GM23338 (cell line): ENCODE data around the gene FETUB. TPM values are rescaled to one million over a fixed set of nuclear protein-coding genes. Genes with fewer than 3 reads are reported as not detected.
"Not testable (repeated sequence)": the region's sequence is repeated elsewhere in the genome, so short reads cannot be mapped to it uniquely, and the experiment has no call there.

Source experiments
- ATAC-seq: fragments of 200-7000 bp; cut with Tn5 transposase; 3 replicates; pipeline ENCODE4 v1.9.1; 2020
- DNase-seq: peaks from one replicate; pipeline ENCODE4 v3.0.0-alpha.2; 2015; ENCODE audit warnings: low spot score
- H2AFZ ChIP-seq: fragments of 200-600 bp; sonication (generic); 2 replicates; pipeline ENCODE4 v1.8.0; 2016; ENCODE audit warnings: antibody characterized with exemption, mild to moderate bottlenecking, moderate library complexity
- H3F3A ChIP-seq: fragments of 200-600 bp; sonication (generic); replicated peaks from 2 replicates; pipeline ENCODE4 v1.8.0; 2017; ENCODE audit warnings: antibody characterized with exemption, mixed run types, low read depth
- H3K27ac ChIP-seq: fragments of 200-600 bp; sonication (generic); 2 replicates; pipeline ENCODE4 v1.6.1; 2016; ENCODE audit warnings: low read depth
- H3K27me3 ChIP-seq: fragments of 200-600 bp; sonication (generic); 2 replicates; pipeline ENCODE4 v1.8.0; 2016; ENCODE audit warnings: mild to moderate bottlenecking, mixed run types, moderate library complexity; ENCODE audit not compliant: insufficient read depth
- H3K36me3 ChIP-seq: fragments of 200-600 bp; sonication (generic); 2 replicates; pipeline ENCODE4 v1.8.0; 2016; ENCODE audit warnings: mild to moderate bottlenecking; ENCODE audit not compliant: insufficient read depth
- H3K4me1 ChIP-seq: fragments of 200-600 bp; sonication (generic); 2 replicates; pipeline ENCODE4 v1.8.0; 2016; ENCODE audit warnings: mild to moderate bottlenecking, moderate library complexity; ENCODE audit not compliant: insufficient read depth
- H3K4me2 ChIP-seq: fragments of 200-600 bp; sonication (generic); 2 replicates; pipeline ENCODE4 v1.7.1; 2017; ENCODE audit warnings: mixed run types
- H3K4me3 ChIP-seq: fragments of 200-600 bp; sonication (generic); 2 replicates; pipeline ENCODE4 v1.6.1; 2016; ENCODE audit warnings: mixed run types
- H3K79me2 ChIP-seq: fragments of 200-600 bp; sonication (generic); replicated peaks from 2 replicates; pipeline ENCODE4 v1.8.0; 2017; ENCODE audit warnings: mild to moderate bottlenecking; ENCODE audit not compliant: insufficient read depth
- H3K9me2 ChIP-seq: fragments of 200-600 bp; sonication (generic); 2 replicates; pipeline ENCODE4 v1.8.0; 2017; ENCODE audit not compliant: insufficient read depth
- H4K20me1 ChIP-seq: fragments of 200-600 bp; sonication (generic); replicated peaks from 2 replicates; pipeline ENCODE4 v1.8.0; 2017; ENCODE audit warnings: mild to moderate bottlenecking; ENCODE audit not compliant: insufficient read depth
- H3K27ac Mint-ChIP-seq: 2 replicates; pipeline ENCODE4 v1.8.0; 2020; ENCODE audit warnings: inconsistent platforms, mild to moderate bottlenecking, moderate library complexity, mixed read lengths
- H3K27me3 Mint-ChIP-seq: 3 replicates; pipeline ENCODE4 v1.8.0; 2022; ENCODE audit warnings: low read depth, mild to moderate bottlenecking, moderate library complexity, mixed read lengths, inconsistent platforms; ENCODE audit not compliant: insufficient read depth, poor library complexity
- H3K36me3 Mint-ChIP-seq: 3 replicates; pipeline ENCODE4 v1.8.0; 2021; ENCODE audit warnings: low read depth, mild to moderate bottlenecking, inconsistent platforms, moderate library complexity, mixed read lengths
- H3K4me1 Mint-ChIP-seq: 3 replicates; pipeline ENCODE4 v1.8.0; 2020; ENCODE audit warnings: mild to moderate bottlenecking, inconsistent platforms, mixed read lengths
- H3K4me3 Mint-ChIP-seq: 3 replicates; pipeline ENCODE4 v1.8.0; 2021; ENCODE audit warnings: moderate library complexity, mild to moderate bottlenecking, inconsistent platforms, mixed read lengths
- H3K9me3 Mint-ChIP-seq: 3 replicates; pipeline ENCODE4 v1.8.0; 2020; ENCODE audit warnings: moderate library complexity, mild to moderate bottlenecking, inconsistent platforms, mixed read lengths
- CREB1 ChIP-seq: fragments of 250-450 bp; sonication (Bioruptor Pico); IDR thresholded peaks from 2 replicates; pipeline ENCODE4 v1.5.0; 2020; ENCODE audit warnings: low read depth, mild to moderate bottlenecking, moderate library complexity
- EZH2 ChIP-seq: fragments of 200-600 bp; sonication (generic); IDR thresholded peaks from one replicate; pipeline ENCODE4 v1.8.0; 2017; ENCODE audit warnings: antibody characterized with exemption, mild to moderate bottlenecking, low read depth; ENCODE audit not compliant: unreplicated experiment
- EZH2phosphoT487 ChIP-seq: fragments of 200-600 bp; sonication (generic); IDR thresholded peaks from one replicate; pipeline ENCODE4 v1.8.1; 2018; ENCODE audit warnings: antibody characterized with exemption; ENCODE audit not compliant: unreplicated experiment
- JUNB ChIP-seq: IDR thresholded peaks from one replicate; pipeline ENCODE4 v1.6.1; 2016; ENCODE audit warnings: antibody characterized with exemption; ENCODE audit not compliant: unreplicated experiment
- STAT1 ChIP-seq: IDR thresholded peaks from one replicate; pipeline ENCODE4 v1.6.1; 2016; ENCODE audit warnings: antibody characterized with exemption; ENCODE audit not compliant: unreplicated experiment
- ZNF114 ChIP-seq: fragments of 250-450 bp; sonication (Bioruptor Pico); IDR thresholded peaks from 2 replicates; pipeline ENCODE4 v1.5.0; 2020; ENCODE audit warnings: mild to moderate bottlenecking, moderate library complexity
- ZNF331 ChIP-seq: fragments of 250-450 bp; sonication (Bioruptor Pico); IDR thresholded peaks from 2 replicates; pipeline ENCODE4 v1.5.0; 2020; ENCODE audit warnings: low read depth, mild to moderate bottlenecking, moderate library complexity
- ZNF462 ChIP-seq: fragments of 250-450 bp; sonication (Bioruptor Pico); IDR thresholded peaks from 2 replicates; pipeline ENCODE4 v1.5.0; 2020; ENCODE audit warnings: mild to moderate bottlenecking, moderate library complexity
- polyA plus RNA-seq: library from polyadenylated mRNA; unstranded; fragments of >200 nt; fragmentation: Nextera tagmentation; extraction: Ambion mirVana; gene quantifications from 2 replicates; pipeline ENCODE4 v1.2.1, GENCODE V29; 2016
- total RNA-seq: library from RNA; depleted of rRNA; stranded (reverse); fragments of >200 nt; shearing (Covaris generic); gene quantifications from 2 replicates; pipeline ENCODE4 v1.2.3, GENCODE V29; 2014
- TF ChIP-seq, protein P1 (sequence below): IDR thresholded peaks from one replicate; pipeline ENCODE4 v1.6.1; 2018; ENCODE audit warnings: antibody characterized with exemption; ENCODE audit not compliant: unreplicated experiment
- TF ChIP-seq, protein P2 (sequence below): IDR thresholded peaks from 2 replicates; pipeline ENCODE4 v1.6.1; 2016; ENCODE audit warnings: antibody characterized with exemption

The FETUB gene
- total and polyA plus RNA-seq, 2 experiments from 2014 or later, result 0.26 TPM; not detected in 1

DNA sequence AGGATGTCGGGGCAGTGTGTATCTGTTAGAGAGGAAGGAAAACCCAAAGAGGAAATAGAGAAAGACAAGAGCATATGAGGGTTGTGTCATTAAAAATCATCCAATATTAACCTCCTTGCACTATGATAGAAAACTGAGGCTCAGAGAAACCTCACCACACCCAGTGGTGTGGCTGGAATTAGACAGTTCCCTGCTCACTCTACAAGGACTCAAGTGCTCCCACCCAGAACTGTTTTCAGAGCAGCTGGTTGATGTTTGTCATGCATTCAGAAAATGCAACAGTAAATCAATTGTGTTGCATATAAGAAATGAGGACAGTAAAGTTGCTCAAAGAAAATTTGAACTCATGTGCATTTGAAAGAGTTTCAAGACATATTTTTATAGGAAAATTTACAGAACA lies 50.1 kb downstream of the FETUB start:
- not testable (repeated sequence) for H3K4me2 ChIP-seq, H3K9me3 Mint-ChIP-seq, H3K27me3 ChIP-seq, H3K79me2 ChIP-seq, H2AFZ ChIP-seq, ATAC-seq, H3K36me3 Mint-ChIP-seq, H3K27me3 Mint-ChIP-seq, H3K4me1 ChIP-seq, H3K27ac ChIP-seq, H3K4me3 Mint-ChIP-seq, H3F3A ChIP-seq, H4K20me1 ChIP-seq, DNase-seq, H3K36me3 ChIP-seq, H3K4me3 ChIP-seq, H3K27ac Mint-ChIP-seq, H3K4me1 Mint-ChIP-seq
- peaks cover 21% of the 10 kb centered on the region; the same call in 1 of the 2 replicates for H3K9me2 ChIP-seq

GRCh38 chr3:186691676-186692075 lies 51.5 kb downstream of the FETUB start:
- H2AFZ ChIP-seq, result no peak overlapping the region
- peaks cover 2% of the 10 kb centered on the region for H3K27me3 Mint-ChIP-seq
- H3K27me3 ChIP-seq, result no peaks in the 10 kb centered on the region
- no peaks in the 10 kb centered on the region for H3K79me2 ChIP-seq
- no peak overlapping the region for H3K4me3 ChIP-seq
- ATAC-seq (no peak), DNase-seq (no peak)
- no peak overlapping the region for H3K4me2 ChIP-seq
- H3K27ac Mint-ChIP-seq, result no peak overlapping the region
- no peaks in the 10 kb centered on the region; the same call in 2 of the 3 replicates for H3K9me3 Mint-ChIP-seq
- no peaks in the 10 kb centered on the region for H3K36me3 ChIP-seq
- no peak overlapping the region for H3K27ac ChIP-seq
- H3K4me3 Mint-ChIP-seq, result no peak overlapping the region
- H3K4me1 Mint-ChIP-seq, result peaks cover 3% of the 10 kb centered on the region; the same call in 1 of the 3 replicates
- no peaks in the 10 kb centered on the region for H3K4me1 ChIP-seq
- no peaks in the 10 kb centered on the region for H3F3A ChIP-seq
- no peaks in the 10 kb centered on the region for H4K20me1 ChIP-seq
- H3K36me3 Mint-ChIP-seq, result no peaks in the 10 kb centered on the region
- peaks cover 24% of the 10 kb centered on the region; the same call in 1 of the 2 replicates for H3K9me2 ChIP-seq
- TF ChIP-seq, protein P1, sequence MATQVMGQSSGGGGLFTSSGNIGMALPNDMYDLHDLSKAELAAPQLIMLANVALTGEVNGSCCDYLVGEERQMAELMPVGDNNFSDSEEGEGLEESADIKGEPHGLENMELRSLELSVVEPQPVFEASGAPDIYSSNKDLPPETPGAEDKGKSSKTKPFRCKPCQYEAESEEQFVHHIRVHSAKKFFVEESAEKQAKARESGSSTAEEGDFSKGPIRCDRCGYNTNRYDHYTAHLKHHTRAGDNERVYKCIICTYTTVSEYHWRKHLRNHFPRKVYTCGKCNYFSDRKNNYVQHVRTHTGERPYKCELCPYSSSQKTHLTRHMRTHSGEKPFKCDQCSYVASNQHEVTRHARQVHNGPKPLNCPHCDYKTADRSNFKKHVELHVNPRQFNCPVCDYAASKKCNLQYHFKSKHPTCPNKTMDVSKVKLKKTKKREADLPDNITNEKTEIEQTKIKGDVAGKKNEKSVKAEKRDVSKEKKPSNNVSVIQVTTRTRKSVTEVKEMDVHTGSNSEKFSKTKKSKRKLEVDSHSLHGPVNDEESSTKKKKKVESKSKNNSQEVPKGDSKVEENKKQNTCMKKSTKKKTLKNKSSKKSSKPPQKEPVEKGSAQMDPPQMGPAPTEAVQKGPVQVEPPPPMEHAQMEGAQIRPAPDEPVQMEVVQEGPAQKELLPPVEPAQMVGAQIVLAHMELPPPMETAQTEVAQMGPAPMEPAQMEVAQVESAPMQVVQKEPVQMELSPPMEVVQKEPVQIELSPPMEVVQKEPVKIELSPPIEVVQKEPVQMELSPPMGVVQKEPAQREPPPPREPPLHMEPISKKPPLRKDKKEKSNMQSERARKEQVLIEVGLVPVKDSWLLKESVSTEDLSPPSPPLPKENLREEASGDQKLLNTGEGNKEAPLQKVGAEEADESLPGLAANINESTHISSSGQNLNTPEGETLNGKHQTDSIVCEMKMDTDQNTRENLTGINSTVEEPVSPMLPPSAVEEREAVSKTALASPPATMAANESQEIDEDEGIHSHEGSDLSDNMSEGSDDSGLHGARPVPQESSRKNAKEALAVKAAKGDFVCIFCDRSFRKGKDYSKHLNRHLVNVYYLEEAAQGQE, result no peak
- no peak for TF ChIP-seq ZNF114 (CRISPR knock-in tag)
- no peak for TF ChIP-seq ZNF462 (CRISPR knock-in tag)
- TF ChIP-seq EZH2, result no peak
- TF ChIP-seq, protein P2, sequence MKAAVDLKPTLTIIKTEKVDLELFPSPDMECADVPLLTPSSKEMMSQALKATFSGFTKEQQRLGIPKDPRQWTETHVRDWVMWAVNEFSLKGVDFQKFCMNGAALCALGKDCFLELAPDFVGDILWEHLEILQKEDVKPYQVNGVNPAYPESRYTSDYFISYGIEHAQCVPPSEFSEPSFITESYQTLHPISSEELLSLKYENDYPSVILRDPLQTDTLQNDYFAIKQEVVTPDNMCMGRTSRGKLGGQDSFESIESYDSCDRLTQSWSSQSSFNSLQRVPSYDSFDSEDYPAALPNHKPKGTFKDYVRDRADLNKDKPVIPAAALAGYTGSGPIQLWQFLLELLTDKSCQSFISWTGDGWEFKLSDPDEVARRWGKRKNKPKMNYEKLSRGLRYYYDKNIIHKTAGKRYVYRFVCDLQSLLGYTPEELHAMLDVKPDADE, result no peak
- no peak for TF ChIP-seq JUNB
- no peak for TF ChIP-seq CREB1
- TF ChIP-seq ZNF331 (CRISPR knock-in tag), result no peak
- no peak for TF ChIP-seq EZH2phosphoT487
- no peak for TF ChIP-seq STAT1
